Measurements from ENCODE around the gene D2HGDH. TPM values are rescaled to one million over a fixed set of nuclear protein-coding genes. Genes with fewer than 3 reads are reported as not detected.

The D2HGDH gene
- total and polyA plus RNA-seq, 10 of the 15 experiments (the other 5 are each of a cell fraction or from before 2014, with no cell fraction given): 0.52 to 32.1 (median 11.0) TPM

- TF ChIP-seq ZNF384 (IDR thresholded peaks at IDR 0.05; ENCODE audit: borderline replicate concordance, low read depth, low read length): no peak
- TF ChIP-seq ASH2L (IDR thresholded peaks at IDR 0.05; ENCODE audit: borderline replicate concordance, low read depth): peak; percentile 65; the same call in 1 of the 2 replicates
- peak; percentile 74 for TF ChIP-seq CHD2 (IDR thresholded peaks at IDR 0.05; ENCODE audit: borderline replicate concordance, low read depth, low read length)
- peak; percentile 53; the same call in 1 of the 2 replicates for TF ChIP-seq RELB (IDR thresholded peaks at IDR 0.05; ENCODE audit: low read depth)
- TF ChIP-seq REST (IDR thresholded peaks at IDR 0.05; ENCODE audit: low read depth, low read length): peak; percentile 20; the same call in 1 of the 2 replicates
- no peak for TF ChIP-seq SKIL (IDR thresholded peaks at IDR 0.05; ENCODE audit: low read depth, poor library complexity, severe bottlenecking)
- peak; percentile 90 for TF ChIP-seq IKZF1 (conservative IDR thresholded peaks at IDR 0.05)
- TF ChIP-seq YBX1 (IDR thresholded peaks at IDR 0.05): no peak
- no peak for TF ChIP-seq SIX5 (IDR thresholded peaks at IDR 0.05; ENCODE audit: low read depth, low read length, severe bottlenecking)
- no peak for TF ChIP-seq JUNB (IDR thresholded peaks at IDR 0.05)
- TF ChIP-seq MTA2 (IDR thresholded peaks at IDR 0.05; ENCODE audit: low read depth): no peak
- no peak for TF ChIP-seq KLF5 (IDR thresholded peaks at IDR 0.05; ENCODE audit: partially characterized antibody)
- TF ChIP-seq RUNX3 (IDR thresholded peaks at IDR 0.05; ENCODE audit: low read length): no peak
- TF ChIP-seq FOXK2 (IDR thresholded peaks at IDR 0.05): no peak
- TF ChIP-seq, protein P1, sequence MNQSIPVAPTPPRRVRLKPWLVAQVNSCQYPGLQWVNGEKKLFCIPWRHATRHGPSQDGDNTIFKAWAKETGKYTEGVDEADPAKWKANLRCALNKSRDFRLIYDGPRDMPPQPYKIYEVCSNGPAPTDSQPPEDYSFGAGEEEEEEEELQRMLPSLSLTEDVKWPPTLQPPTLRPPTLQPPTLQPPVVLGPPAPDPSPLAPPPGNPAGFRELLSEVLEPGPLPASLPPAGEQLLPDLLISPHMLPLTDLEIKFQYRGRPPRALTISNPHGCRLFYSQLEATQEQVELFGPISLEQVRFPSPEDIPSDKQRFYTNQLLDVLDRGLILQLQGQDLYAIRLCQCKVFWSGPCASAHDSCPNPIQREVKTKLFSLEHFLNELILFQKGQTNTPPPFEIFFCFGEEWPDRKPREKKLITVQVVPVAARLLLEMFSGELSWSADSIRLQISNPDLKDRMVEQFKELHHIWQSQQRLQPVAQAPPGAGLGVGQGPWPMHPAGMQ (IDR thresholded peaks at IDR 0.05; ENCODE audit: borderline replicate concordance): no peak
- no peak for TF ChIP-seq KDM1A (IDR thresholded peaks at IDR 0.05; ENCODE audit: borderline replicate concordance)
- TF ChIP-seq SMC3 (IDR thresholded peaks at IDR 0.05; ENCODE audit: borderline replicate concordance, low read length): no peak
- peak; percentile 96 for TF ChIP-seq CREB1 (IDR thresholded peaks at IDR 0.05; ENCODE audit: low read depth)
- peak; percentile 85 for TF ChIP-seq MXI1 (IDR thresholded peaks at IDR 0.05; ENCODE audit: low read depth, low read length)
- no peak for TF ChIP-seq EED (IDR thresholded peaks at IDR 0.05; ENCODE audit: low read depth)
- TF ChIP-seq HCFC1 (IDR thresholded peaks at IDR 0.05; ENCODE audit: low read length): peak; percentile 61
- TF ChIP-seq NRF1 (conservative IDR thresholded peaks at IDR 0.05; ENCODE audit: low read depth, low read length): peak; percentile 80
- no peak for TF ChIP-seq SUPT20H (IDR thresholded peaks at IDR 0.05; ENCODE audit: borderline replicate concordance, control insufficient read depth, low read depth, low read length)
Observed at GRCh38 chr2:241686650-241687425, 47.6 kb upstream of the D2HGDH start, which contains the start of gene DTYMK (continued).
